GM21423 (cell line): ENCODE results near the gene PTGIS.

Experiments
- ATAC-seq: cut with Tn5 transposase; IDR thresholded peaks from one replicate; pipeline ENCODE4 v1.9.1; 2021; ENCODE audit warnings: mild to moderate bottlenecking, moderate library complexity; ENCODE audit not compliant: unreplicated experiment

PTGIS gene

GRCh38 chr20:49595811-49596561 is 28.0 kb upstream of the PTGIS start:
- no peak for ATAC-seq

GRCh38 chr20:49595346-49595745 is 27.4 kb upstream of the PTGIS start:
- no peak for ATAC-seq

GRCh38 chr20:49594931-49595315 is 27.0 kb upstream of the PTGIS start:
- ATAC-seq, result no peak

DNA sequence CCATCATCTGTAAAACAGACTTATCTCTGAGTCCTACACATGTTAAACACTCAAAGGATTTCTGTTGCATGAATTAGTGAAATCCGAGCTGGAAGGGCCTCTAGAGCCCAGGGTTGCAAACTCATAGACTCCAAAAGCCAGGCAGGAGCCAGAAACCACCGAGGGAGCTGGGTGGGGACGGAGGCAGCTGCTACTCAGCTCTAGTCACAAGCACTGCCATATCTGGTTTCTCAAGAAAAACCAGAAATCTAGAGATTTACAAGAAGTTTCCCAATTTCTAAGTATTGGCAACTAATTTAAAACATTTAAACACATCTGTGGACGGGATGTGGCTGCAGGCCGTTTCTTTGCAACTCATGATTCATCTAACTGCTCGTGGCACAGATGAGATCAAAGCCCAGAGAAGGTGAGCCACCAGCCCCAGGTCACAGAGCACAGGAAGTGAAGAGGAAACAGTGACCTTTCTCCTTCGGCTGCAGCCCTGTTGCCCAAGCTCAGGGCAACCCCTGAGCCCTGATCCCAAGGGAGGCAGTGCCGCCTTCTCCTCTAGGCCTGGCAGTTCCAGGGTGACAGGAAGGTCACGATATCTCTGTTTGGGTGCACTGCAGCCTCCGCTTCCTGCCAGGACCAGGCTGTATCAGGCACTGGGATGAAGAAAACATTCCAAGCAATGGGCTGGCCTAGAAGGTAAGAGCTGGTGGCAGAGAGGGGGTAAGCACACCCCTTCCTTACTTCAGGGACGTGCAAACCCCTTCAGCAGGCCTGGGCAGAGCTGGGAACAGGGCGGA is 26.4 kb upstream of the PTGIS start:
- ATAC-seq, result no peak

- ATAC-seq, result no peak
Observed at GRCh38 chr20:49593466-49594142, 25.7 kb upstream of the PTGIS start.

DNA sequence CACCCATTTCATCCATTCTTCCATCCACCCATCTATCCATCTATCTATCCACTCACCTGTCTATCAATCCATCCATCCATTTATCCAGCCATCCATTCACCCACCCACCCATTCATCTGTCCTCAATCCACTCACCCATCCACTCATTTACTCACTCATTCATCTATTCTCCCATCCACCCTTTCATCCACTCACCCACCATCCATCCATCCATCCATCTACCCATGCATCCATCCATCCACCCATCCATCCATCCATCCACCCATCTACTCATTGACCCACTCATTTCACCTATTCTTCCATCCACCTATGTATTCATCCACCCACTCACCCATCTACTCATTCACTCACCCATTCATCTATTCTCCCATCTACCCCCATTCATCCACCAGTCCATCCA is 24.2 kb upstream of the PTGIS start:
- no peak for ATAC-seq

- ATAC-seq, result no peak
Observed at GRCh38 chr20:49591217-49591865, 23.4 kb upstream of the PTGIS start.

DNA sequence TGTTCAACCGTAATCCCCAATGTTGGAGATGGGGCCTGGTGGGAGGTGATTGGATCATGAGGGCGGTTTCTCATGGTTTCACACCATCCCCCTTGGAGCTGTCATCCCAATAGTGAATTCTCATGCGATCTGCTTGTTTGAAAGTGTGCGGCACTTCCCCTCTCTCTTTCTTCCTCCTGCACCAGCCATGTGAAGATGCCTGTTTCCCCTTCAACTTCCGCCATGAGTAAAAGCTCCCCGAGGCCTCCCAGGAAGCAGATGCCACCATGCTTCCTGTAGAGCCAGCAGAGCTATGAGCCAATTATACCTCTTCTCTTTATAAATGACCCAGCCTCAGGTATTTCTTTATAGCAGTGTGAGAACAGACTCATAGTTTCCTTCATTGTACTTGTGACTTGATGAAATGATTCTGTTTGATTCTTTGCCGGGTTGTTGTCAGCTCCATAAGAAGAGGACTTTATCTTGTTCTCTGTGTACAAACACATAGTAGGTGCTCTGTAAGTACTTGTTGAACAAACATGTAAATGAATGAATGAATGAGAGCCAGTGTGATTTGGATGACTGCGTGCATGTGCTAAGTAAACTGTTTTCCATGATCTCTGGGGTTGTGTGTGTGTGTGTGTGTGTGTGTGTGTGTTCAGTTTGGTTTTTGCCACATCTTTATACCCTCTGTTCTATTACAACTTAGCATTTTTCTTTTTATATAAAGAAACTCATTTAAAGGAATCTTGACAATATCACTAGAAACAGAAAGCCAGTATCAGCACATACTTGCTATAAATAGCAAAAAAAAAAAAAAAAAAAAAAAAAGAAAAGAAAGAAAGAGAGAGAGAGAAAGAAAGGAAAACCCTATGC is 22.5 kb upstream of the PTGIS start:
- ATAC-seq, result no peak

GRCh38 chr20:49589747-49590146 is 21.8 kb upstream of the PTGIS start:
- no peak for ATAC-seq

DNA sequence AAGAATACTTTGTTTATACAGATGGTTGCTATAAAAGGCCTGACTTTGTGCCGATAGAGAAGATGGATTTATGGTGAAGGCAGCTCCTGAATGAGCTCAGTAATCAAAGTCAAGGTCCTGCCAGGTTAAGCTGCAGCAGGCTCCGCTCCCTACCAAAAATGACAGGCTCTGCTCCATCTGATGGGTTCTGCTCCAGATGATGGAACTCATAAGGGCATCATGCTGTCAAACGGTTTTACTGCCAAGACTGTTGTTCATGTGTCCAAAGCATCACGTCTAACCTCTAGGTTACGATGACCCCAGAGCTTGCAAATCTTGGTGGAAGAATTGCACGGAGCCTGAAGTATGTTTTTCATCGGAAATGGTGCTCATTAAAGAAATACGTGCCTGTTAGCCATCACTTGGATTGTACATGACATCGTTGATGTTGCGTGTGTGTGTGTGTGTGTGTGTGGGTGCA is 19.2 kb upstream of the PTGIS start:
- no peak for ATAC-seq

GRCh38 chr20:49585585-49586245 is 17.8 kb upstream of the PTGIS start:
- ATAC-seq, result no peak

- no peak for ATAC-seq
Observed at GRCh38 chr20:49584418-49585382, 16.8 kb upstream of the PTGIS start.

DNA sequence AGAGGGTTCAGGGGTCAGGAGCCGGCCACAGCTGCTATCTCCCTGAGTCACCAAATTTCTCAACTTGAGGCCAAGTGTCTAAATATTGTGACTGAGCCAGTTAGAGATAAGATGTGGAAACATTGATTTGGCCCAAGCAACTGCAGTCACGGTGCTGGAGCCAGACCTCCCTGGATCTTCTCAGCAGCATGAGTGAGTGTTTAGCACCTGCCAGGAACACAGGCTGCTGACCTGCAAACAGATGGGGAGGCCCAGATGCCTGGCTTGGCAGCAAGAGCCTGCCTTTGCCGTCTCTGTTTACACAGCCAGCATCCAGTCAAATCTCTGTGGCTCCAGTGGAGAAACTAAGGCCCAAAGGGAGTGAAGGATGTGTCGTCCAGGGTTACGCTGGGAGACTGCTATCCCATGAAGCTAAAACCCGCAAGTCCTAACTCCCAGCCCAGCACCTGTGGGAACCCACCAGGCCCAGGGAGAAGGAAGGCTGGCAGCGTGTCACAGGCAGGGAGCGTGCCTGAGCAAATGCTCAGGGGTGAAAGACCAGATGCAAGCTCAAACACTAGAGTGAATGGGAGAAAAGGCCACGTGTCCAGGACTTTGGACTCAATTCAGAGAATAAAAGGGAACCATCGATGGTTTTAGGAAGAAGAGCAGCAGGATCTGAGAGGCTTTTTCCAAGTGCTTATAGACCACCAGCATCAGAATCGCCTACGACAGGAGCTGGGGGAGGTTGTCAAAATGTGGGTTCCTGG is 15.9 kb upstream of the PTGIS start:
- no peak for ATAC-seq

DNA sequence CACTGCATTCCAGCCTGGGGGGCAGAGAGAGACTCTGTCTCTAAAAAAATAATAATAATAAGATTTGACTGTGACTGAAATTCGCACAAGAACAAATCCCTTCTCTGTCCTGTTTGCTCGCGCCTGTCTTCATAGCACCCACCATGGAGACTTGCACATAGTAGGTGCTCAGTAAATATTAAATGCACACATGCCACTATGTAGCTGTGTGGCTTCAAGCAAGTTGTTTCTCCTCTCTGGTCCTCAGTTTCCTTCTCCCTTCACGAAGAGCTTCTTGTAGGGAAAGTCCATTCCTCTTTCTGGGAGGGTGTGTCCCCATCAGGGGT is 15.4 kb upstream of the PTGIS start:
- ATAC-seq, result no peak

GRCh38 chr20:49582413-49583334 is 14.7 kb upstream of the PTGIS start:
- ATAC-seq, result no peak

DNA sequence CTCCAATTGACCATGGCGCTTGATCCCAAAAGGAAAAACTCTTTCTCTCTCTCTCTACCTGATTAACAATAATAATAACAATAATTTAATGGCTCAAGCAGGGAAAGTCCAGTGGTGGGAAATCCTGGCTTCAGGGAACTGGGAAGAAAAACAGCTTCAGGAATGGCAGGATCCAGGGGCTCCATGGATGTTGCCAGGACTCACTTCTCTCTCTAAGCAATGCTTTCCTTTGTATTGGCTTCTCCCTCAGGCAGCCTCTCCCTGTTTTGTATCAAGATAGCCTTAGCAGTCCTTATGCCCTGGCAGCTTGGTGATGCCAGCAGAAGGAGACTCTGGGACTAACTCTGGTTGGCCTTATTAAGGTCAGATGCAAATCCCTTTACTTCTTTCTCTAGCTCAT is 13.5 kb upstream of the PTGIS start:
- ATAC-seq, result no peak

DNA sequence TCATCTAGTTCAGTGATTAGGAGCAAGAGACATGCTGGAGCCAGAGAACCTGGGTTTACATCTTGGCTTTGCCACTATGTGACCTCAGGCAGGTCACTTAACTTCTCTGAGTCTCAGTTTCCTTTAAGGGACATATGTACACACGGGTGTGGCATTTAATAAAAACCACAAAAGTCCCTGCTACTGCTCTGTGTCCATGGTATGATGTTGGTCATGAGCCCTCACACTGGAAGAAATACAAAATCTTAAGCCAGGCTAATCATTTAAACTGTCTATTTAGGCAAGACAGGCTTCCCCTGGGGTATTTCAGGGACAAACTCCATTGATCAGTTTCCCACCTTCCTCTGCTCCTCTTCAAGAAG is 12.9 kb upstream of the PTGIS start:
- no peak for ATAC-seq
